Astrocyte (in vitro differentiated cells and primary cell): Measurements from ENCODE around the gene SEMA6C.

Experiments
- CTCF ChIP-seq: IDR thresholded peaks from 2 replicates; pipeline ENCODE4 v1.5.1; 2011; ENCODE audit warnings: low read depth, mild to moderate bottlenecking, inconsistent platforms, low read length, moderate library complexity; ENCODE audit not compliant: insufficient read depth
- EZH2 ChIP-seq: IDR thresholded peaks from 2 replicates; pipeline ENCODE4 v1.6.1; 2012; ENCODE audit warnings: mild to moderate bottlenecking, low read length, inconsistent platforms; ENCODE audit not compliant: insufficient read depth

- no peak for TF ChIP-seq CTCF
- TF ChIP-seq EZH2, result no peak
These were observed 28.8 kb upstream of the SEMA6C start for GRCh38 chr1:151175041-151175741.
